Suprapubic skin (tissue), 4 donors: ENCODE measurements around the gene NUP62. TPM values are rescaled to one million over a fixed set of nuclear protein-coding genes. Genes with fewer than 3 reads are reported as not detected.

Source experiments
- DNase-seq, 2 donors: peaks; one replicate each; pipeline ENCODE4 v3.0.0-alpha.2; 2019; ENCODE audit warnings: low spot score in 2 of 2
- H3K27ac ChIP-seq: fragments of 200-600 bp; sonication (generic); one replicate; pipeline ENCODE4 v1.5.1; 2019
- H3K27me3 ChIP-seq: fragments of 200-600 bp; sonication (generic); one replicate; pipeline ENCODE4 v1.5.1; 2019
- H3K36me3 ChIP-seq: fragments of 200-600 bp; sonication (generic); one replicate; pipeline ENCODE4 v1.5.1; 2019
- H3K4me1 ChIP-seq: fragments of 200-600 bp; sonication (generic); one replicate; pipeline ENCODE4 v1.5.1; 2019
- H3K4me3 ChIP-seq: fragments of 200-600 bp; sonication (generic); one replicate; pipeline ENCODE4 v1.5.1; 2019; ENCODE audit warnings: mild to moderate bottlenecking
- H3K9me3 ChIP-seq: fragments of 200-600 bp; sonication (generic); one replicate; pipeline ENCODE4 v1.5.1; 2019
- EP300 ChIP-seq: sonication (generic); formaldehyde crosslinking; IDR thresholded peaks from one replicate; pipeline ENCODE4 v1.6.1; 2017; ENCODE audit warnings: antibody characterized with exemption
- POLR2A ChIP-seq, 2 donors: fragments of 450-650 bp; IDR thresholded peaks; one replicate each; pipeline ENCODE4 v1.6.1; 2017; ENCODE audit warnings: antibody characterized with exemption in 2 of 2, mild to moderate bottlenecking in 2 of 2, moderate library complexity in 2 of 2
- POLR2AphosphoS5 ChIP-seq, 3 donors: sonication (generic); formaldehyde crosslinking; IDR thresholded peaks; one replicate each; pipeline ENCODE4 v1.6.1; 2017; ENCODE audit warnings: antibody characterized with exemption in 3 of 3
- WGBS: methylation state at CpG from one replicate; pipeline ENCODE4 v1.1.5; 2018; 5-methylcytosine and 5-hydroxymethylcytosine counted together
- total RNA-seq, 4 donors: library from RNA; depleted of rRNA; stranded (reverse); fragments of >200 nt; gene quantifications; one replicate each; pipeline ENCODE4 v1.1.0, GENCODE V29; 2016
- TF ChIP-seq, protein P1 (sequence below), 2 donors: fragments of 200-600 bp in 1 of 2; fragments of 450-650 bp in 1 of 2; sonication (generic) in 1 of 2; IDR thresholded peaks; one replicate each; pipeline ENCODE4 v1.5.1; 2016 to 2019; ENCODE audit warnings: antibody characterized with exemption in 2 of 2, mild to moderate bottlenecking in 1 of 2, moderate library complexity in 1 of 2

Gene NUP62
- 10 to 100 TPM; 40.3 to 46.2 (median 44.6) TPM for total RNA-seq

- peak within 1 kb of the TSS; percentile 66 for H3K4me3 ChIP-seq
- peaks cover 34% of the 10 kb centered on the region for H3K4me1 ChIP-seq
- TF ChIP-seq, protein P1, sequence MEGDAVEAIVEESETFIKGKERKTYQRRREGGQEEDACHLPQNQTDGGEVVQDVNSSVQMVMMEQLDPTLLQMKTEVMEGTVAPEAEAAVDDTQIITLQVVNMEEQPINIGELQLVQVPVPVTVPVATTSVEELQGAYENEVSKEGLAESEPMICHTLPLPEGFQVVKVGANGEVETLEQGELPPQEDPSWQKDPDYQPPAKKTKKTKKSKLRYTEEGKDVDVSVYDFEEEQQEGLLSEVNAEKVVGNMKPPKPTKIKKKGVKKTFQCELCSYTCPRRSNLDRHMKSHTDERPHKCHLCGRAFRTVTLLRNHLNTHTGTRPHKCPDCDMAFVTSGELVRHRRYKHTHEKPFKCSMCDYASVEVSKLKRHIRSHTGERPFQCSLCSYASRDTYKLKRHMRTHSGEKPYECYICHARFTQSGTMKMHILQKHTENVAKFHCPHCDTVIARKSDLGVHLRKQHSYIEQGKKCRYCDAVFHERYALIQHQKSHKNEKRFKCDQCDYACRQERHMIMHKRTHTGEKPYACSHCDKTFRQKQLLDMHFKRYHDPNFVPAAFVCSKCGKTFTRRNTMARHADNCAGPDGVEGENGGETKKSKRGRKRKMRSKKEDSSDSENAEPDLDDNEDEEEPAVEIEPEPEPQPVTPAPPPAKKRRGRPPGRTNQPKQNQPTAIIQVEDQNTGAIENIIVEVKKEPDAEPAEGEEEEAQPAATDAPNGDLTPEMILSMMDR (IDR thresholded peaks at IDR 0.05), result no peak
- no peak for TF ChIP-seq POLR2A (IDR thresholded peaks at IDR 0.05)
- TF ChIP-seq EP300, result no peak
- peak in 1 of 3 donors; percentile 64 for TF ChIP-seq POLR2AphosphoS5 (IDR thresholded peaks at IDR 0.05)
- peak; percentile 93 to 94 for DNase-seq
- WGBS, result under 1% methylated on average over 28 of the region's 48 CpGs
- peak within 1 kb of the TSS; percentile 96 for H3K27ac ChIP-seq
- no peaks in the 10 kb centered on the region for H3K27me3 ChIP-seq
- peaks cover 21% of the 10 kb centered on the region for H3K36me3 ChIP-seq
- no peaks in the 10 kb centered on the region for H3K9me3 ChIP-seq
Measured at GRCh38 chr19:49929121-49929610, at the start of gene NUP62, which contains the start of gene ATF5. TSS of gene NUP62 (minus strand) at chr19:49929504. CDS start at chr19:49909807, 19,697 bp downstream. TSS of gene ATF5 (plus strand) at chr19:49929205. CDS start at chr19:49930851, 1,646 bp downstream.

DNA sequence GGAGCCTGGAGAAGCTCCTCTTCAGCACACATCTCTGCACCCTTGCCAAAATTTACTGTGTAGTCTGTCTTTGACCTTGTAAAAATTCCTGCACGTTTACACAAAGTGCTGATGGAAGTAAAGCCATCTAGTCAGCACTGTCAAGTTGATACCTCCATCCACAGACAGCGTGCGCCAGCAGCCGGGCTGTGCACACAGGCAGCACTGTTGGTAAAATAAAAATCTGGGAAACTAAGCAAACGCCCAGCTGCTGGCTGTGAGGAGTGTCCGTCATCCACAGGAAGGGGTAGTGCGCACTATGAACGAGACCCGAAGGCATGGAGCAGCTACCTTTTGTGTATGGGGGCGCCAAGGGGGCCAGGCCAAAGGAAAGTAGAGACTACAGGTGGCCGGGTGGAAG lies 49.0 kb upstream of the NUP62 start:
- no peak overlapping the region for H3K27ac ChIP-seq
- H3K9me3 ChIP-seq, result no peaks in the 10 kb centered on the region
- no peaks in the 10 kb centered on the region for H3K27me3 ChIP-seq
- no peak overlapping the region for H3K4me3 ChIP-seq
- TF ChIP-seq, protein P1 (IDR thresholded peaks at IDR 0.05), result no peak
- no peak for TF ChIP-seq POLR2A (IDR thresholded peaks at IDR 0.05)
- no peak for TF ChIP-seq EP300
- no peak for TF ChIP-seq POLR2AphosphoS5 (IDR thresholded peaks at IDR 0.05)
- no peaks in the 10 kb centered on the region for H3K4me1 ChIP-seq
- 85% methylated on average over 11 of the region's 11 CpGs for WGBS
- peaks cover 68% of the 10 kb centered on the region for H3K36me3 ChIP-seq
- no peak for DNase-seq

- peaks cover 68% of the 10 kb centered on the region for H3K36me3 ChIP-seq
- 84% methylated on average over 10 of the region's 18 CpGs for WGBS
- no peaks in the 10 kb centered on the region for H3K9me3 ChIP-seq
- no peak for DNase-seq
- TF ChIP-seq, protein P1 (IDR thresholded peaks at IDR 0.05), result no peak
- no peak for TF ChIP-seq EP300
- no peak for TF ChIP-seq POLR2A (IDR thresholded peaks at IDR 0.05)
- TF ChIP-seq POLR2AphosphoS5 (IDR thresholded peaks at IDR 0.05), result no peak
- H3K27ac ChIP-seq, result no peak overlapping the region
- no peak overlapping the region for H3K4me3 ChIP-seq
- no peaks in the 10 kb centered on the region for H3K4me1 ChIP-seq
- no peaks in the 10 kb centered on the region for H3K27me3 ChIP-seq
Measured at GRCh38 chr19:49977881-49978280, 48.6 kb upstream of the NUP62 start.

- no peak for DNase-seq
- 84% methylated on average over 13 of the region's 13 CpGs for WGBS
Measured at GRCh38 chr19:49977076-49977475, 47.8 kb upstream of the NUP62 start.

DNA sequence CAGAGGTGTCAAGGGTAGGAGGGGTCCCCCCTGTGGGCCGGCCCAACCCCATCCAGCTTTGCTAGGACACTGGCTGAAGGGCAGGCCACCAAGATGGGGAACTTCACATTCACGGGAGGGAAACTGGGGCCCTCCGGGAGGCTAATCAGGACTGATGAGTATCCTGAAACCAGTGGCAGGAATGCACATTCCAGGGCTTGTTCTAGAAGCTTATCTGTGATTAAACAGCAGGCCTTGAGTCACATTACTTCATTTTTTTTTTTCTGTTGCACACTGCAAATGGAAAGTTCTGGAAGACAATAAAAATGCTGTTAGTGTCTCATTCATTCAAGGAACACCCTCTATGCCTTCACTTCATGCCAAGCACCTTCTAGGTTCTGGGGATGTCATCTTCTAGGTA lies 47.2 kb upstream of the NUP62 start:
- Histone ChIP-seq H3K27me3 (peaks cover 4% of the 10 kb centered on the region), H3K4me1 (no peaks in the 10 kb centered on the region), H3K27ac (no peak overlapping the region), H3K4me3 (no peak overlapping the region), H3K36me3 (peaks cover 60% of the 10 kb centered on the region), H3K9me3 (no peaks in the 10 kb centered on the region)
- WGBS, result 83% methylated on average over 3 of the region's 3 CpGs
- TF ChIP-seq EP300, result no peak
- TF ChIP-seq, protein P1 (IDR thresholded peaks at IDR 0.05), result no peak
- no peak for TF ChIP-seq POLR2A (IDR thresholded peaks at IDR 0.05)
- TF ChIP-seq POLR2AphosphoS5 (IDR thresholded peaks at IDR 0.05), result no peak
- DNase-seq, result no peak

More at GRCh38 chr19:49977076-49977475, 47.8 kb upstream of the NUP62 start:
- H3K27ac ChIP-seq, result no peak overlapping the region
- no peaks in the 10 kb centered on the region for H3K9me3 ChIP-seq
- H3K4me1 ChIP-seq, result no peaks in the 10 kb centered on the region
- TF ChIP-seq EP300, result no peak
- H3K27me3 ChIP-seq, result no peaks in the 10 kb centered on the region
- peaks cover 66% of the 10 kb centered on the region for H3K36me3 ChIP-seq
- H3K4me3 ChIP-seq, result no peak overlapping the region

- H3K4me3 ChIP-seq, result no peak overlapping the region
- H3K27me3 ChIP-seq, result peaks cover 4% of the 10 kb centered on the region
- H3K36me3 ChIP-seq, result peaks cover 46% of the 10 kb centered on the region
- H3K27ac ChIP-seq, result no peak overlapping the region
- TF ChIP-seq POLR2A (IDR thresholded peaks at IDR 0.05) (no peak), POLR2AphosphoS5 (IDR thresholded peaks at IDR 0.05) (no peak), EP300 (no peak)
- TF ChIP-seq, protein P1 (IDR thresholded peaks at IDR 0.05), result no peak
- H3K4me1 ChIP-seq, result no peaks in the 10 kb centered on the region
- no peak for DNase-seq
- H3K9me3 ChIP-seq, result no peaks in the 10 kb centered on the region
- 86% methylated on average over 5 of the region's 7 CpGs for WGBS
Measured at GRCh38 chr19:49975051-49975450, 45.7 kb upstream of the NUP62 start.
